Stimulated activated CD8-positive, alpha-beta memory T cell treated with anti-CD3 and anti-CD28 coated beads, Interleukin-7, amount 100 ng/mL, for 1 hour (primary cell): ENCODE data around the gene AATF.

Experiments used
- DNase-seq, 2 donors: peaks; one replicate each; pipeline ENCODE4 v3.0.0-alpha.2; 2020; ENCODE audit warnings: low read depth in 2 of 2

The AATF gene

DNA sequence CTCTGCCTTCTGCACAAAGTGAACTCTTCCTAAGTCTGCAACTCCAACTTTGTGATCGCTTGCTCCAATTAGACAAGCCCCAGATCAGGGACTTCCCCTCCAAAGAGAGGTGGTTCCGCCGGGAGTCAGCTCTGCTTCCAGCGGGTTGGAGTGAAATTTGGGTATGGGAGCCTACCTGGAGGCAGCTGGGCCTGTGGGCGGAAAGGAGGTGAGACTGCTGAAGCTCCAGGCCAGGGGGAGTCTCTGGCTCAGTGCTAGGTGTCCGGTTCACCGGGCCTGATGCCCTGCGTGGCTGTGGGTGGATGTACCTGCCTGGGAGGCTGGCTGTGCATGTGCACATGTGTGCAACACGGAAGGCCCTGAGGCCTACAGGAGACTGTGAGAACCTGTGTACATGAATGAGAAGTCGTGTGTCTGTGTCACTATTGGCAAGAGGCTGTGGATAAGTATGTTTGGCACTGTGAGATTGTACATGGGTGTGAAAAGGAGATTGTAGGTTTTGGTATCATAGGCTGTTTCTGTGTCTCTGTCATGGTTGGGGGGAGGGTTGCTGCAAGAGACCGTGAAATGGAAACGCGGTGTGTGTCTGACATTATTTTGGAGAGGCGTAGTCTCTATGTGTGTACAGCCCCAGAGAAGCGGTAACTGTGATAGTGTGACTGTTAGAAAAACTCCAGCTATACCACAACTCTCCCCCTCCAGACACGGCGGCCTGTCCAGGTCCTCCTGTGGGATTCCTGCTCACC lies 7.3 kb upstream of the AATF start:
- no peak for DNase-seq

DNA sequence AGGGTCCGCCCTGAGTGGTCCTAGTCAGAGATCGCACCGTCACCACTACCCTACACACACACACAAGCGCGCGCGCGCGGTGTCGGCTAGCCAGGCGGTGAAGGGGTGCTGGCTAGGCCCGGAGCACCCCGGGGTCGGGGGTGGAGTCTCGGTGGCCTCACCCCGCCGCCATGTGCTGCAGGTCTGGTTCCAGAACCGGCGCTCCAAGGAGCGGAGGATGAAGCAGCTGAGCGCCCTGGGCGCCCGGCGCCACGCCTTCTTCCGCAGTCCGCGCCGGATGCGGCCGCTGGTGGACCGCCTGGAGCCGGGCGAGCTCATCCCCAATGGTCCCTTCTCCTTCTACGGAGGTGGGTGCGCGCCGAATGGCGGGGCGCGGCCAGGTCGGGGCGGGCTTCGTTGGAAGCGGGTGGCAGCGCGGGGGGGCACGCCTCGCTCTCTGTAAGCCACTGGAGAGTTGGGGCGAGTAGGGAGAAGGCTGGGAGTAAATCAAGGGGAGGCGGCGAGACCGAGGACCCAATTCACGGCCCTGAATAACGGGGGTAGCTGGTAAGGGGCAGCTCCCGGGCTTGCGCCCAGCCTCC lies 6.6 kb upstream of the AATF start:
- no peak for DNase-seq

DNA sequence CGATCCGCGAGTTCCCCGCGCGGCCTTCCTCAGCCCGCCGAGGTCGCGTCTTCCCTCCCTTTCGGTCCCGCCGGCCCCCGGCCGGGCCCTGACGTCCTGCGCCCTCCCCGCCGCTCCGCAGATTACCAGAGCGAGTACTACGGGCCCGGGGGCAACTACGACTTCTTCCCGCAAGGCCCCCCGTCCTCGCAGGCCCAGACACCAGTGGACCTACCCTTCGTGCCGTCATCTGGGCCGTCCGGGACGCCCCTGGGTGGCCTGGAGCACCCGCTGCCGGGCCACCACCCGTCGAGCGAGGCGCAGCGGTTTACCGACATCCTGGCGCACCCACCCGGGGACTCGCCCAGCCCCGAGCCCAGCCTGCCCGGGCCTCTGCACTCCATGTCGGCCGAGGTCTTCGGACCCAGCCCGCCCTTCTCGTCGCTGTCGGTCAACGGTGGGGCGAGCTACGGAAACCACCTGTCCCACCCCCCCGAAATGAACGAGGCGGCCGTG lies 6.1 kb upstream of the AATF start:
- DNase-seq, result no peak

DNA sequence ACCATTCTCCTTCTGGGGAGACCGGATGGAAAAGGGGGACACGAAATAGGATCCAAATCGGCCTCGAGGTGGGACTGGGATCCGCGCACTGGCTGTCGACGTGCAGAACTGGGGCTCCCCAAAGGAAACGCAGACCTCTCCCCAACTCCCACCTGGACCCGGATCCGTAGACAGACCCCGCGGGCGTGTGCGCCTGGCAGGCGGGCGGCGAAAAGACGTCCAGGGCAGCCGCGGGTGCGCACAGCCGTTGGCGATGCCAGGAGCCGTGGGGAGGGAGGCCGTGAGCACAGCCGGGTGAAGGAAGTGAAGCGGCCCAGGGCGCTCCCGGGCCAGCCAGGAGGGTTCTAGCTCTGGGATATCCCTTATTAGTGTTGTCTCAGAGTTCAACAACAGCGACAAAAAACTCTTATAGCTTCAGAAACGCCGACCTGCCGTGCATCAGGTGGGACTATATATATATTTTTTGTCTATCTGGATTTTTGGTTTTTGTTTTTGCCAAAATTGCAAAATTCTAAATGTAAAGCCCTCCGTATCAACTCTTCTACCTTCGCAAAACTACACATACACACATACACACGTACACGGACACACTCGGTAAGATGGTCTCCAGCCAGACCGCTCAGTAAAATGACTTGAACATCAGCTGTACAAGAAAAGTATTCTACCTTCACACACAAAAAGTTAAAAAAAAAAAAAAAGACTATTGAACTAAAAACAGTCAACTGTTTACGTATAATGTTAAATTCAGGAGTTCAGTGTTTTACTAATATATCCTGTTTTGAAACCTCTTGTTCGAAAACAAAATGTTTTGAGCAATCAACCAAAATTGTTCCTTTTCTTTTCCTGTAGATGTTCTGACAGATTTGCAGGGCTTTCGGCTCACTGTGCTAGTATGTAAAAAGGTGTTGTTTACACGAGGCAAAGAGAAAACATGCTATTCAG lies 5.2 kb upstream of the AATF start:
- DNase-seq, result no peak

DNA sequence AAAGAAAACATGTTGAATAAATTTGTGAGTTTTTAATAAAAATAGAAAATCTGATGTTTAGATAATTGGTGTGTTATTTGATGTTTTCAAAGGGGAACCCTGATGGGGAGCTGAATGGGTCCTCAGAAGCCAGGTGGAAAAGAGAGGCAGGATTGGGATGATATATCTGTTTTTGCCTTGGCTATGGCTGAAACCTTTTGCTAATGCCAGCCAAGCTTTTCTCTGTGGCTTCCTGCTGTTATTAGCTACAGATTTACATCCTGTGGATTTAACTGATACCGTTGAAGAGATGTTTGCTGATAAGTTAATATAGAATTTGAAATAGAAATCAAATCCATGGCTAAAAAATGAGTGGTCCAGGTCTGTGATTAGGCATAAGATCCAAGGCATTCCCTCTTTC lies 4.2 kb upstream of the AATF start:
- no peak for DNase-seq

DNA sequence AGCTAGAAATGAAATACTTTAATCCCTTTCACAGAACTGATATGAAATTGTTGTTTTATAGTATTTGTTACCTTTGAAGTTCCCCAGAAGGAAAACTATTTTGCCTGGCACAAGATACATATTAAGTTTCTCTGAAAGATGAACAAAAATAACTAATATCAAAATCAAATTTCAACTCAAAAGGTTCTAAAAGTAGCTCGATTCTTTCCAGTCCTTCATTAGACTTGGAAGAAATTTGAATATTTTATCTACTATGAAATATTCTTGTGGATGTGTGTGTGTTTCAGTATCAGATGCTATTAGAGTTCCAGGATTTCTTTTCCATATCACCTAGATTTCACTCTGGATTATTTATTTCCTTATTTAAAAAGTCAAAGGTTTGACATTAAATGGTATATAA lies 3.6 kb upstream of the AATF start:
- no peak for DNase-seq

GRCh38 chr17:36945959-36946725 lies 2.6 kb upstream of the AATF start:
- no peak for DNase-seq

DNA sequence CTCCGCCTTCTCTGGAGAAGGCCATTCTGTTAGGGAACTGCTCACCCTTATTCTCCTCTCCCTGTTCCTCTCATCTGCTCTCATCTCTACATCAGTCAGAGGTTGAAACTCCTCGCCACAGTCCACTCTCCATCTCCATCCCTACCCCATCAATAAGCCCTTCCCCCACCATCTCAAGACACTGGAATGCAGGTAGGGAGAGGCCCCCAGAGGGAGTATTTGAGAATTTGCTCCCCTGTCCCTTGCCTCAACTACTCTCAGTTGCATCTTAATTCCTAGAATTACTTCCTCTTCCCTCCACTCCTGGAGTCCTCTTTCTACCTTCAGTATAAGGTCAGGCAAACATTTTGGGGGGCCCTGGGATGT lies 2.0 kb upstream of the AATF start:
- no peak for DNase-seq

DNA sequence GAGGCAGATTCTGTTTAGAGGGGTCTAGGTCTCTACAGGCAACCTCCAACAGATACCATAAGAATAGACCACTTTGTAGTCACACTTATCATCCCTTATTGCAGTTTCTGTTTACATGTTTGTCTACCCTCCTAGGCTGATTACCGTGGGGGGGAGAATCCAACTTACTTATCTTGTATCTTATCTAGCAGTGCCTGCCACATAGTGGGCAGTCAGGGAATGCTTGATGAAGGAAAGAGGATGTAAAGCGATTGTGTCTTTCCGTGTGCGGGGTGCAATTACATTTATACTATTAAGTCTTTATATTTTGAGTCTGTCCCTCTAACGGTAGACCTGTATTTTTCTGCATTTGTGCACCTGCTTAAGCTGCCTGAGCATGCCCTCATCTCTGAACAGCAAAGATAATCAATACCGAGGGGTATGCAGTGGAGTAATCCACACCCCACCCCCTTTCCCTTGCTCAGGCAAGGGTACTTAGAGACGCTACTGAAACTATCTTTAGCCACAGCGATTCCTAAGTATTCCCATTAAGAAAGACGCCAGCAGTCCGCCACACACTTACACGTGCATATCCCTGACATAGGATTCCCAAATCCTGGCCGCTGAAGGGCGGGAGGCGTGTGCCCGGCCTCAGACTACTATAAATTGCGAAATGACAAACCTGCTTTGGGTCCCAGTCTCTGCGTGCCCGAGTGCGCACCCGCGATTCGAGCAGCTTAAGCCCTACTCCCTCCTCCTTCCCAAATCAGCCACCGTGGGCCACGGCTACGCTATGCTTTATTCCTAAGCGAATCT lies 635 bp upstream of the AATF start:
- no peak for DNase-seq

- no peak for DNase-seq
Measured at GRCh38 chr17:36949461-36949927, 740 bp downstream of the AATF start.

GRCh38 chr17:36950027-36950426 lies 1.3 kb downstream of the AATF start:
- DNase-seq, result no peak

- DNase-seq, result no peak
Measured at GRCh38 chr17:36951084-36951789, 2.5 kb downstream of the AATF start.

- DNase-seq, result no peak
Measured at GRCh38 chr17:36971508-36971907, 22.8 kb downstream of the AATF start.

DNA sequence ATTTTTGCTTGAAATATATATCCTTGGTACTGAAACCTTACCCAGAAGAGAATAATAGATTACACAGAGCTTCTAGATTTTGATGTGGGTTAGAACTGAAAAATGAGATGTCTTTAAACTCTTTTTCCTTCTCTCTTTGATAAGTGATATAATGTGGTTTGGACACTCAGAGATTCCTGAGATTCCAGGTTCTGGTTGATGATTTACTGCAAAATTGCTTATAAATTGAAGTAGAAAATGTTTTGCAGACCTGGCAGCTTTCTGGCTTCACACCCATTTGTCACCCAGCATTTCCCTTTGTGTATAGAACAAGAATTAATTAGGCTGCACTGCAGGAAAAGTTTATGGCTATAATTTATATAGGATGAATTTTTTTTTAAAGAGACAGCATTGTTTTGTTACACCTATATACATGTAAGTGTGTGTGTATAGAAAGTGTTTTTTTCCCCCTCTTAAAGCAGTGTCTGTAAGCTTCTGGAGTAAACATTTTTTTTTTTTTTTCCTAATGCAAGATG lies 23.5 kb downstream of the AATF start:
- no peak for DNase-seq

DNA sequence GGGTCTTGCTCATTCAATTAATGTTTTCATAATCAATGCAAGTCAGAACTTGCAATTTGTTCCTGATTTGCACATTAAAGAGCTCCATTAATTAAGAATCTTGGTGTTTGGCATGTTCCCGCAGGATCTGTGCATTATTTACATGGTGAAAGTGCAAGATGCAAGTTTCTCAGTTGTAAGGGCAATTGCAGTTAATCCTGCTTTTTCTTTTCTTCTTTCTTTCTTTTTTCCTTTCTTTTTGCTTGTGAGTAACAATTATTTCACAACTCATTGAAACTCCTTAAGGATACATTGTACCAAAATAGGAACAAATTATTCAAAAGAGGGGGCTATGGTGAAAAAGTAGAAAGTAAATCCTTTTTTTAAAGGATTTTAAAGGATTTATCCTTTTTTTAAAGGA lies 24.2 kb downstream of the AATF start:
- no peak for DNase-seq

GRCh38 chr17:36975922-36976515 lies 27.3 kb downstream of the AATF start:
- no peak for DNase-seq

- no peak for DNase-seq
Measured at GRCh38 chr17:36977066-36977465, 28.3 kb downstream of the AATF start.

DNA sequence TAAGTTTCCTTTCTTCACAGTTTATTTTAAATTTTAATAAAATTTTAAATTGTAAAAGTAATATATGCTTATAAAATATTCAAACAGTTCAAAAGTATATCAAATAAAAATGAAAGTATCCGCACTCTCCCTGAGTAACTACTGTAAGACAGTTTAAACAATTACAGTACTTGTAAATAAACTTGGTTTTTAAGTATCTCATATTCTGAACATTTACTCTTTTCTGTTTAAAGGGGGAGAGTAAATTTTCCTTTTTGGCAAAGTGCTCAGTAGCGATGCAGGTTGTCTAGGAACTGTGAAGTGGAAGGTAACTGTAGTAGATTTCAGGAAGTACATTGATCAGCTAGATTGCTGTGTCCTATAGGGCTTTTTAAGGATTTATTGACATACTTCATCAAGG lies 28.8 kb downstream of the AATF start:
- no peak for DNase-seq

GRCh38 chr17:36978810-36979564 lies 30.2 kb downstream of the AATF start:
- DNase-seq, result no peak
